D721Med (cell line): ENCODE measurements around the gene GJD3.
"Not testable (repeated sequence)": the region's sequence is repeated elsewhere in the genome, so short reads cannot be mapped to it uniquely, and the experiment has no call there.

Source experiments
- DNase-seq: peaks from one replicate; pipeline ENCODE4 v3.0.0; 2011; ENCODE audit warnings: low spot score; ENCODE audit not compliant: insufficient read length
- FAIRE-seq: peaks from 2 replicates; lab custom pipeline; 2011; peaks lifted over from hg19 to GRCh38; lab: Jason Lieb, UNC
- CTCF ChIP-seq: IDR thresholded peaks from 2 replicates; pipeline ENCODE4 v1.5.1; 2012; ENCODE audit warnings: mild to moderate bottlenecking, control low read depth; ENCODE audit not compliant: insufficient read depth; ENCODE audit errors: missing control alignments

Gene GJD3

GRCh38 chr17:40402668-40403067 lies 38.1 kb upstream of the GJD3 start:
- FAIRE-seq: no peak
- DNase-seq: no peak
- TF ChIP-seq CTCF: no peak

GRCh38 chr17:40399185-40399584 lies 34.6 kb upstream of the GJD3 start:
- no peak for FAIRE-seq
- DNase-seq: no peak
- TF ChIP-seq CTCF: peak; percentile 57

- DNase-seq, FAIRE-seq: not testable (repeated sequence)
These were observed 22.0 kb upstream of the GJD3 start for GRCh38 chr17:40386555-40386954.

GRCh38 chr17:40382251-40382650 lies 17.7 kb upstream of the GJD3 start:
- FAIRE-seq (no peak), DNase-seq (no peak)
- TF ChIP-seq CTCF: no peak

GRCh38 chr17:40378966-40379365 lies 14.4 kb upstream of the GJD3 start:
- no peak for TF ChIP-seq CTCF
- DNase-seq (no peak), FAIRE-seq (no peak)

- TF ChIP-seq CTCF: no peak
- FAIRE-seq (no peak), DNase-seq (no peak)
These were observed 13.3 kb upstream of the GJD3 start for GRCh38 chr17:40377832-40378231.

GRCh38 chr17:40376541-40376940 lies 12.0 kb upstream of the GJD3 start:
- not testable (repeated sequence) for DNase-seq, FAIRE-seq

GRCh38 chr17:40375786-40376185 lies 11.2 kb upstream of the GJD3 start:
- not testable (repeated sequence) for FAIRE-seq

GRCh38 chr17:40374821-40375498 lies 10.4 kb upstream of the GJD3 start:
- no peak for FAIRE-seq
- TF ChIP-seq CTCF: no peak
- no peak for DNase-seq

More at GRCh38 chr17:40375786-40376185, 11.2 kb upstream of the GJD3 start:
- not testable (repeated sequence) for DNase-seq
